GM23338 (cell line): ENCODE results near the gene RNF150. TPM values are rescaled to one million over a fixed set of nuclear protein-coding genes. Genes with fewer than 3 reads are reported as not detected.

Experiments
- ATAC-seq: fragments of 200-7000 bp; cut with Tn5 transposase; 3 replicates; pipeline ENCODE4 v1.9.1; 2020
- DNase-seq: peaks from one replicate; pipeline ENCODE4 v3.0.0-alpha.2; 2015; ENCODE audit warnings: low spot score
- H2AFZ ChIP-seq: fragments of 200-600 bp; sonication (generic); 2 replicates; pipeline ENCODE4 v1.8.0; 2016; ENCODE audit warnings: antibody characterized with exemption, mild to moderate bottlenecking, moderate library complexity
- H3F3A ChIP-seq: fragments of 200-600 bp; sonication (generic); replicated peaks from 2 replicates; pipeline ENCODE4 v1.8.0; 2017; ENCODE audit warnings: antibody characterized with exemption, mixed run types, low read depth
- H3K27ac ChIP-seq: fragments of 200-600 bp; sonication (generic); 2 replicates; pipeline ENCODE4 v1.6.1; 2016; ENCODE audit warnings: low read depth
- H3K27me3 ChIP-seq: fragments of 200-600 bp; sonication (generic); 2 replicates; pipeline ENCODE4 v1.8.0; 2016; ENCODE audit warnings: mild to moderate bottlenecking, mixed run types, moderate library complexity; ENCODE audit not compliant: insufficient read depth
- H3K36me3 ChIP-seq: fragments of 200-600 bp; sonication (generic); 2 replicates; pipeline ENCODE4 v1.8.0; 2016; ENCODE audit warnings: mild to moderate bottlenecking; ENCODE audit not compliant: insufficient read depth
- H3K4me1 ChIP-seq: fragments of 200-600 bp; sonication (generic); 2 replicates; pipeline ENCODE4 v1.8.0; 2016; ENCODE audit warnings: mild to moderate bottlenecking, moderate library complexity; ENCODE audit not compliant: insufficient read depth
- H3K4me2 ChIP-seq: fragments of 200-600 bp; sonication (generic); 2 replicates; pipeline ENCODE4 v1.7.1; 2017; ENCODE audit warnings: mixed run types
- H3K4me3 ChIP-seq: fragments of 200-600 bp; sonication (generic); 2 replicates; pipeline ENCODE4 v1.6.1; 2016; ENCODE audit warnings: mixed run types
- H3K79me2 ChIP-seq: fragments of 200-600 bp; sonication (generic); replicated peaks from 2 replicates; pipeline ENCODE4 v1.8.0; 2017; ENCODE audit warnings: mild to moderate bottlenecking; ENCODE audit not compliant: insufficient read depth
- H3K9me2 ChIP-seq: fragments of 200-600 bp; sonication (generic); 2 replicates; pipeline ENCODE4 v1.8.0; 2017; ENCODE audit not compliant: insufficient read depth
- H4K20me1 ChIP-seq: fragments of 200-600 bp; sonication (generic); replicated peaks from 2 replicates; pipeline ENCODE4 v1.8.0; 2017; ENCODE audit warnings: mild to moderate bottlenecking; ENCODE audit not compliant: insufficient read depth
- H3K27ac Mint-ChIP-seq: 2 replicates; pipeline ENCODE4 v1.8.0; 2020; ENCODE audit warnings: inconsistent platforms, mild to moderate bottlenecking, moderate library complexity, mixed read lengths
- H3K27me3 Mint-ChIP-seq: 3 replicates; pipeline ENCODE4 v1.8.0; 2022; ENCODE audit warnings: low read depth, mild to moderate bottlenecking, moderate library complexity, mixed read lengths, inconsistent platforms; ENCODE audit not compliant: insufficient read depth, poor library complexity
- H3K36me3 Mint-ChIP-seq: 3 replicates; pipeline ENCODE4 v1.8.0; 2021; ENCODE audit warnings: low read depth, mild to moderate bottlenecking, inconsistent platforms, moderate library complexity, mixed read lengths
- H3K4me1 Mint-ChIP-seq: 3 replicates; pipeline ENCODE4 v1.8.0; 2020; ENCODE audit warnings: mild to moderate bottlenecking, inconsistent platforms, mixed read lengths
- H3K4me3 Mint-ChIP-seq: 3 replicates; pipeline ENCODE4 v1.8.0; 2021; ENCODE audit warnings: moderate library complexity, mild to moderate bottlenecking, inconsistent platforms, mixed read lengths
- H3K9me3 Mint-ChIP-seq: 3 replicates; pipeline ENCODE4 v1.8.0; 2020; ENCODE audit warnings: moderate library complexity, mild to moderate bottlenecking, inconsistent platforms, mixed read lengths
- CREB1 ChIP-seq: fragments of 250-450 bp; sonication (Bioruptor Pico); IDR thresholded peaks from 2 replicates; pipeline ENCODE4 v1.5.0; 2020; ENCODE audit warnings: low read depth, mild to moderate bottlenecking, moderate library complexity
- CTCF ChIP-seq, 2 experiments: fragments of 200-600 bp in 1 of 2; sonication (generic) in 1 of 2; conservative IDR thresholded peaks; 2 replicates each; pipeline versions ENCODE4 v1.5.1 to v1.6.1; 2016 to 2017; ENCODE audit warnings: antibody characterized with exemption in 2 of 2, low read depth in 2 of 2, mild to moderate bottlenecking in 2 of 2, moderate library complexity in 1 of 2
- ETS1 ChIP-seq: IDR thresholded peaks from 2 replicates; pipeline ENCODE4 v1.6.1; 2016; ENCODE audit warnings: antibody characterized with exemption
- EZH2 ChIP-seq: fragments of 200-600 bp; sonication (generic); IDR thresholded peaks from one replicate; pipeline ENCODE4 v1.8.0; 2017; ENCODE audit warnings: antibody characterized with exemption, mild to moderate bottlenecking, low read depth; ENCODE audit not compliant: unreplicated experiment
- EZH2phosphoT487 ChIP-seq: fragments of 200-600 bp; sonication (generic); IDR thresholded peaks from one replicate; pipeline ENCODE4 v1.8.1; 2018; ENCODE audit warnings: antibody characterized with exemption; ENCODE audit not compliant: unreplicated experiment
- JUNB ChIP-seq: IDR thresholded peaks from one replicate; pipeline ENCODE4 v1.6.1; 2016; ENCODE audit warnings: antibody characterized with exemption; ENCODE audit not compliant: unreplicated experiment
- NANOG ChIP-seq: IDR thresholded peaks from 2 replicates; pipeline ENCODE4 v1.6.1; 2016; ENCODE audit warnings: antibody characterized with exemption, borderline replicate concordance
- POLR2AphosphoS5 ChIP-seq: IDR thresholded peaks from 2 replicates; pipeline ENCODE4 v1.6.1; 2016; ENCODE audit warnings: antibody characterized with exemption, low read depth
- REST ChIP-seq: IDR thresholded peaks from one replicate; pipeline ENCODE4 v1.6.1; 2018; ENCODE audit warnings: antibody characterized with exemption; ENCODE audit not compliant: unreplicated experiment
- STAT1 ChIP-seq: IDR thresholded peaks from one replicate; pipeline ENCODE4 v1.6.1; 2016; ENCODE audit warnings: antibody characterized with exemption; ENCODE audit not compliant: unreplicated experiment
- ZNF114 ChIP-seq: fragments of 250-450 bp; sonication (Bioruptor Pico); IDR thresholded peaks from 2 replicates; pipeline ENCODE4 v1.5.0; 2020; ENCODE audit warnings: mild to moderate bottlenecking, moderate library complexity
- ZNF331 ChIP-seq: fragments of 250-450 bp; sonication (Bioruptor Pico); IDR thresholded peaks from 2 replicates; pipeline ENCODE4 v1.5.0; 2020; ENCODE audit warnings: low read depth, mild to moderate bottlenecking, moderate library complexity
- ZNF462 ChIP-seq: fragments of 250-450 bp; sonication (Bioruptor Pico); IDR thresholded peaks from 2 replicates; pipeline ENCODE4 v1.5.0; 2020; ENCODE audit warnings: mild to moderate bottlenecking, moderate library complexity
- polyA plus RNA-seq: library from polyadenylated mRNA; unstranded; fragments of >200 nt; fragmentation: Nextera tagmentation; extraction: Ambion mirVana; gene quantifications from 2 replicates; pipeline ENCODE4 v1.2.1, GENCODE V29; 2016
- total RNA-seq: library from RNA; depleted of rRNA; stranded (reverse); fragments of >200 nt; shearing (Covaris generic); gene quantifications from 2 replicates; pipeline ENCODE4 v1.2.3, GENCODE V29; 2014

RNF150 gene
- total and polyA plus RNA-seq, 2 experiments from 2014 or later, result 1.3 to 6.1 TPM

GRCh38 chr4:141119071-141119470, 14.2 kb downstream of the RNF150 start:
- TF ChIP-seq CREB1 (CRISPR knock-in tag), result no peak
- TF ChIP-seq CTCF (conservative IDR thresholded peaks at IDR 0.05; ENCODE audit: low read depth in 2 of 2), result no peak
- no peak for TF ChIP-seq EZH2
- TF ChIP-seq REST, result no peak
- no peak for TF ChIP-seq ZNF462 (CRISPR knock-in tag)
- no peak for TF ChIP-seq JUNB
- TF ChIP-seq EZH2phosphoT487, result no peak
- TF ChIP-seq ZNF331, result no peak
- TF ChIP-seq NANOG, result no peak
- no peak for TF ChIP-seq POLR2AphosphoS5
- no peak for TF ChIP-seq STAT1
- no peak for TF ChIP-seq ZNF114 (CRISPR knock-in tag)
- no peak for TF ChIP-seq ETS1
- no peak for DNase-seq
- Histone ChIP-seq H3K4me1 (0 out of 2 replicates have a peak, but pooled peaks cover 8% of the 10 kb centered on the region), H3K36me3 (no peaks in the 10 kb centered on the region), H3K4me3 (no peak overlapping the region), H2AFZ (no peak overlapping the region), H3K79me2 (peaks cover 6% of the 10 kb centered on the region), H3K4me2 (no peak overlapping the region), H3K27ac (no peak overlapping the region), H3K9me2 (peaks cover 5% of the 10 kb centered on the region; the same call in 1 of the 2 replicates), H4K20me1 (0 out of 2 replicates have a peak, but pooled peaks cover 2% of the 10 kb centered on the region), H3F3A (no peaks in the 10 kb centered on the region), H3K27me3 (no peaks in the 10 kb centered on the region)
- Mint-ChIP-seq H3K27me3 (no peaks in the 10 kb centered on the region), H3K27ac (no peak overlapping the region), H3K9me3 (peaks cover 15% of the 10 kb centered on the region; the same call in 2 of the 3 replicates), H3K36me3 (peaks cover 10% of the 10 kb centered on the region; the same call in 2 of the 3 replicates), H3K4me3 (no peak overlapping the region), H3K4me1 (peaks cover 9% of the 10 kb centered on the region)
- no peak for ATAC-seq
